OCI-LY7 (cell line): ENCODE measurements around the gene SEPSECS.

Experiments
- EZH2phosphoT487 ChIP-seq: fragments of 200-600 bp; sonication (generic); IDR thresholded peaks from 2 replicates; pipeline ENCODE4 v1.6.1; 2018; ENCODE audit warnings: low read depth, borderline replicate concordance, mild to moderate bottlenecking, mixed run types, antibody characterized with exemption, low read length, moderate library complexity, mixed read lengths
- TF ChIP-seq, protein P1 (sequence below): fragments of 200-600 bp; sonication (generic); conservative IDR thresholded peaks from 2 replicates; pipeline ENCODE4 v1.5.1; 2014; ENCODE audit warnings: mild to moderate bottlenecking, antibody characterized with exemption, low read length, moderate library complexity, mixed read lengths

DNA sequence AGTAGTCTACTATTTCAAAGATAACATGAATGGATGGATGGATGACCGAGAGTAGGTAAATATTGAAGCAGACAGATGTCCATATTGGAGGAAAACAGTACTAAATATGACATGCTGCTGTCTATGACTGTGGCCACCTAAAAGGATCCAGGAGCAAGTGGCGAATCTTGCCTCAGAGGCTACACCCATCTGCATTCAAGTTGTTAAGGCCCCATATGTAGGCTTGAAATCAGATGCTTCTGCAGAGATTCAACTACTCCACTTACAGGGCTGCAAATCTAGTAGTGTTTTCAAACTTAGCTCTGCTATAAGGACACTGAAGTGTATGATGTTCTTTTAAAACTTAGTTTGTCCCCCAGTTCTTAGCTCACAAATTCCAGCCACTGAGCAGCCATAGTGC is 28.9 kb downstream of the SEPSECS start:
- TF ChIP-seq, protein P1, sequence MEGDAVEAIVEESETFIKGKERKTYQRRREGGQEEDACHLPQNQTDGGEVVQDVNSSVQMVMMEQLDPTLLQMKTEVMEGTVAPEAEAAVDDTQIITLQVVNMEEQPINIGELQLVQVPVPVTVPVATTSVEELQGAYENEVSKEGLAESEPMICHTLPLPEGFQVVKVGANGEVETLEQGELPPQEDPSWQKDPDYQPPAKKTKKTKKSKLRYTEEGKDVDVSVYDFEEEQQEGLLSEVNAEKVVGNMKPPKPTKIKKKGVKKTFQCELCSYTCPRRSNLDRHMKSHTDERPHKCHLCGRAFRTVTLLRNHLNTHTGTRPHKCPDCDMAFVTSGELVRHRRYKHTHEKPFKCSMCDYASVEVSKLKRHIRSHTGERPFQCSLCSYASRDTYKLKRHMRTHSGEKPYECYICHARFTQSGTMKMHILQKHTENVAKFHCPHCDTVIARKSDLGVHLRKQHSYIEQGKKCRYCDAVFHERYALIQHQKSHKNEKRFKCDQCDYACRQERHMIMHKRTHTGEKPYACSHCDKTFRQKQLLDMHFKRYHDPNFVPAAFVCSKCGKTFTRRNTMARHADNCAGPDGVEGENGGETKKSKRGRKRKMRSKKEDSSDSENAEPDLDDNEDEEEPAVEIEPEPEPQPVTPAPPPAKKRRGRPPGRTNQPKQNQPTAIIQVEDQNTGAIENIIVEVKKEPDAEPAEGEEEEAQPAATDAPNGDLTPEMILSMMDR = no peak
- no peak for TF ChIP-seq EZH2phosphoT487
